GM15510 (cell line): ENCODE measurements around the gene STIL.

ENCODE experiments used
- POLR2A ChIP-seq: IDR thresholded peaks from 3 replicates; pipeline ENCODE4 v1.6.1; 2011; ENCODE audit warnings: borderline replicate concordance; ENCODE audit not compliant: insufficient read length; ENCODE audit errors: extremely low read depth

STIL gene

GRCh38 chr1:47313915-47314664 lies at the start of gene STIL:
STIL (minus strand) TSS chr1:47314147; CDS start chr1:47310319, 3,828 bp downstream.
- TF ChIP-seq POLR2A: peak; percentile 76

GRCh38 chr1:47362828-47363227 lies 48.9 kb upstream of the STIL start:
- no peak for TF ChIP-seq POLR2A

GRCh38 chr1:47361380-47361779 lies 47.4 kb upstream of the STIL start:
- TF ChIP-seq POLR2A: no peak

- TF ChIP-seq POLR2A: no peak
Observed at GRCh38 chr1:47351305-47351704, 37.4 kb upstream of the STIL start.

- no peak for TF ChIP-seq POLR2A
Observed at GRCh38 chr1:47348246-47348645, 34.3 kb upstream of the STIL start.

GRCh38 chr1:47347735-47348134 lies 33.8 kb upstream of the STIL start:
- no peak for TF ChIP-seq POLR2A

GRCh38 chr1:47340227-47340626 lies 26.3 kb upstream of the STIL start:
- TF ChIP-seq POLR2A: no peak

- no peak for TF ChIP-seq POLR2A
Observed at GRCh38 chr1:47338249-47339077, 24.5 kb upstream of the STIL start.

GRCh38 chr1:47337350-47337749 lies 23.4 kb upstream of the STIL start:
- no peak for TF ChIP-seq POLR2A

GRCh38 chr1:47334765-47335435 lies 21.0 kb upstream of the STIL start:
- TF ChIP-seq POLR2A: no peak

- peak; percentile 79 for TF ChIP-seq POLR2A
Observed at GRCh38 chr1:47333922-47334764, 20.2 kb upstream of the STIL start.

- no peak for TF ChIP-seq POLR2A
Observed at GRCh38 chr1:47333578-47333921, 19.6 kb upstream of the STIL start, which contains the start of gene CMPK1. CMPK1 (plus strand) TSS chr1:47333790; CDS start chr1:47333946, 156 bp downstream.

GRCh38 chr1:47332779-47333577 lies 19.0 kb upstream of the STIL start:
- no peak for TF ChIP-seq POLR2A
